IMR-90 (cell line): ENCODE measurements around the gene RAPGEF5. TPM values are rescaled to one million over a fixed set of nuclear protein-coding genes. Genes with fewer than 3 reads are reported as not detected.

Experiments used
- ATAC-seq: fragments of 200-7000 bp; cut with Tn5 transposase; 2 replicates; pipeline ENCODE4 v1.9.1; 2020; ENCODE audit warnings: low read depth, mild to moderate bottlenecking, moderate library complexity
- BruUV-seq: library from RNA; stranded (reverse); fragments of 400-500 nt; replicated peaks from 2 replicates; lab custom pipeline; 2021; lab: Mats Ljungman, UMichigan
- CTCF ChIA-PET: fragments of 300-600 bp; formaldehyde crosslinking; extraction: SDS; loops from one replicate; lab custom pipeline; 2021; ENCODE audit warnings: antibody characterized with exemption; lab: Yijun Ruan, JAX
- POLR2A ChIA-PET: fragments of 300-600 bp; sonication (Branson Sonifier 250); formaldehyde crosslinking; loops from one replicate; lab custom pipeline; 2022; ENCODE audit warnings: antibody characterized with exemption; ENCODE audit not compliant: unreplicated experiment; lab: Charles Lee
- DNase-seq: peaks from one replicate; pipeline ENCODE4 v3.0.0; 2013
- H2AFZ ChIP-seq: replicated peaks from 2 replicates; pipeline ENCODE3; 2013; ENCODE audit warnings: low read length, mild to moderate bottlenecking; ENCODE audit not compliant: poor library complexity
- H2AK5ac ChIP-seq: 2 replicates; pipeline ENCODE4 v1.6.1; 2013; ENCODE audit warnings: low read depth, low read length, inconsistent platforms
- H2AK9ac ChIP-seq: replicated peaks from 2 replicates; pipeline ENCODE3; 2013; ENCODE audit warnings: mild to moderate bottlenecking, low read depth, low read length, moderate library complexity; ENCODE audit not compliant: poor library complexity
- H2BK120ac ChIP-seq: 2 replicates; pipeline ENCODE4 v1.6.1; 2013; ENCODE audit warnings: low read depth, low read length, inconsistent platforms
- H2BK15ac ChIP-seq: 3 replicates; pipeline ENCODE4 v1.6.1; 2013; ENCODE audit warnings: low read depth, low read length, inconsistent platforms
- H2BK20ac ChIP-seq: 2 replicates; pipeline ENCODE4 v1.6.1; 2013; ENCODE audit warnings: low read depth, mild to moderate bottlenecking, inconsistent platforms, low read length, moderate library complexity
- H2BK5ac ChIP-seq: 2 replicates; pipeline ENCODE4 v1.6.1; 2013; ENCODE audit warnings: mild to moderate bottlenecking, low read depth, low read length, inconsistent platforms; ENCODE audit not compliant: poor library complexity, severe bottlenecking
- H3K14ac ChIP-seq: replicated peaks from 2 replicates; pipeline ENCODE4 v1.6.1; 2013; ENCODE audit warnings: low read depth, low read length, inconsistent platforms
- H3K18ac ChIP-seq: 2 replicates; pipeline ENCODE4 v1.6.1; 2013; ENCODE audit warnings: low read depth, low read length, control low read depth
- H3K23ac ChIP-seq: 2 replicates; pipeline ENCODE4 v1.6.1; 2013; ENCODE audit warnings: low read depth, low read length, inconsistent platforms
- H3K27ac ChIP-seq: 2 replicates; pipeline ENCODE4 v1.5.1; 2013; ENCODE audit warnings: mild to moderate bottlenecking, control low read depth, low read length; ENCODE audit not compliant: insufficient read depth
- H3K27me3 ChIP-seq: 2 replicates; pipeline ENCODE4 v1.6.1; 2013; ENCODE audit warnings: low read length; ENCODE audit not compliant: control insufficient read depth, insufficient read depth
- H3K36me3 ChIP-seq: 2 replicates; pipeline ENCODE4 v1.6.1; 2013; ENCODE audit warnings: low read length, mixed read lengths; ENCODE audit not compliant: control insufficient read depth, insufficient read depth
- H3K4ac ChIP-seq: 2 replicates; pipeline ENCODE4 v1.6.1; 2013; ENCODE audit warnings: low read depth, low read length, inconsistent platforms
- H3K4me1 ChIP-seq: 2 replicates; pipeline ENCODE4 v1.6.1; 2013; ENCODE audit warnings: low read length, mixed read lengths; ENCODE audit not compliant: control insufficient read depth, insufficient read depth
- H3K4me2 ChIP-seq: 2 replicates; pipeline ENCODE4 v1.6.1; 2013; ENCODE audit warnings: low read depth, mild to moderate bottlenecking, control low read depth, low read length, moderate library complexity
- H3K4me3 ChIP-seq: 2 replicates; pipeline ENCODE4 v1.5.1; 2013; ENCODE audit warnings: low read depth, mild to moderate bottlenecking, control low read depth, low read length, moderate library complexity; ENCODE audit not compliant: insufficient read depth
- H3K56ac ChIP-seq: 2 replicates; pipeline ENCODE4 v1.6.1; 2013; ENCODE audit warnings: low read length, inconsistent platforms; ENCODE audit not compliant: insufficient read depth; ENCODE audit errors: extremely low read depth
- H3K79me1 ChIP-seq, 2 experiments: 2 replicates each; pipeline ENCODE4 v1.6.1; 2013; ENCODE audit warnings: low read length in 2 of 2, inconsistent platforms in 1 of 2, low read depth in 1 of 2
- H3K9ac ChIP-seq: 2 replicates; pipeline ENCODE4 v1.6.1; 2013; ENCODE audit warnings: low read depth, low read length, control low read depth
- H3K9me1 ChIP-seq: 2 replicates; pipeline ENCODE4 v1.6.1; 2013; ENCODE audit warnings: low read length, inconsistent platforms; ENCODE audit not compliant: insufficient read depth
- H3K9me3 ChIP-seq: 2 replicates; pipeline ENCODE4 v1.6.1; 2013; ENCODE audit warnings: low read length; ENCODE audit not compliant: control insufficient read depth, insufficient read depth
- H4K20me1 ChIP-seq: 2 replicates; pipeline ENCODE4 v1.6.1; 2013; ENCODE audit warnings: low read length, inconsistent platforms; ENCODE audit not compliant: insufficient read depth
- H4K5ac ChIP-seq: 2 replicates; pipeline ENCODE4 v1.6.1; 2013; ENCODE audit warnings: mild to moderate bottlenecking, low read depth, low read length, control low read depth
- H4K8ac ChIP-seq, 2 experiments: 2 replicates each; pipeline ENCODE4 v1.6.1; 2013; ENCODE audit warnings: low read depth in 2 of 2, low read length in 2 of 2, control low read depth in 1 of 2, inconsistent platforms in 1 of 2
- H4K91ac ChIP-seq: 2 replicates; pipeline ENCODE4 v1.6.1; 2013; ENCODE audit warnings: low read depth, low read length, inconsistent platforms; ENCODE audit not compliant: insufficient read depth
- BHLHE40 ChIP-seq: fragments of 150-350 bp; IDR thresholded peaks from 2 replicates; pipeline ENCODE4 v1.6.1; 2016; ENCODE audit warnings: mild to moderate bottlenecking, low read depth, low read length
- CEBPB ChIP-seq: IDR thresholded peaks from 2 replicates; pipeline ENCODE4 v1.6.1; 2012; ENCODE audit warnings: low read depth, low read length, improper control_type of control experiment
- CHD1 ChIP-seq: IDR thresholded peaks from 2 replicates; pipeline ENCODE4 v1.6.1; 2012; ENCODE audit warnings: low read depth, low read length, improper control_type of control experiment
- MAFK ChIP-seq: IDR thresholded peaks from 2 replicates; pipeline ENCODE4 v1.6.1; 2012; ENCODE audit warnings: low read depth, low read length, improper control_type of control experiment
- MAZ ChIP-seq: IDR thresholded peaks from 2 replicates; pipeline ENCODE4 v1.6.1; 2012; ENCODE audit warnings: low read depth, mild to moderate bottlenecking, low read length, improper control_type of control experiment, moderate library complexity, borderline replicate concordance
- NFE2L2 ChIP-seq: fragments of 150-350 bp; IDR thresholded peaks from 2 replicates; pipeline ENCODE4 v1.6.1; 2016; ENCODE audit warnings: low read depth, mild to moderate bottlenecking, low read length
- RCOR1 ChIP-seq: IDR thresholded peaks from 2 replicates; pipeline ENCODE4 v1.6.1; 2012; ENCODE audit warnings: mild to moderate bottlenecking, low read length, improper control_type of control experiment; ENCODE audit not compliant: insufficient replicate concordance
- RFX5 ChIP-seq: IDR thresholded peaks from 2 replicates; pipeline ENCODE4 v1.8.0; 2012; ENCODE audit warnings: low read depth, mild to moderate bottlenecking, low read length, moderate library complexity
- WGBS, 2 experiments: methylation state at CpG; one replicate each; pipeline versions ENCODE4 v1.1.5 to v1.1.7; 2013; ENCODE audit warnings: missing lambda C conversion rate in 2 of 2; ENCODE audit not compliant: insufficient read length in 1 of 2; ENCODE audit errors: extremely low coverage in 2 of 2; 5-methylcytosine and 5-hydroxymethylcytosine counted together
- dilution Hi-C: fragments of 300-500 bp; cut with HindIII; formaldehyde crosslinking; loops from one replicate; pipeline ENCODE4 v1.14.3; 2018; ENCODE audit warnings: low sequenced_read_pairs; ENCODE audit not compliant: unreplicated experiment
- in situ Hi-C: fragments of 300-500 bp; cut with MboI; formaldehyde crosslinking; loops from 3 replicates; pipeline ENCODE4 v1.14.3; 2019; ENCODE audit warnings: low sequenced_read_pairs, inconsistent platforms, mixed read lengths
- intact Hi-C: fragments of 100-400 bp; cut with micrococcal nuclease; formaldehyde crosslinking; loops from 2 replicates; pipeline ENCODE4 v1.10.0; 2022
- polyA plus RNA-seq, 3 experiments: library from polyadenylated mRNA; depleted of rRNA; stranded (reverse); fragments of >200 nt; gene quantifications; 2 replicates each; pipeline ENCODE4 v1.2.3, GENCODE V29; 2012; ENCODE audit warnings: low replicate concordance in 1 of 3
- total RNA-seq: library from RNA; depleted of rRNA; stranded (reverse); fragments of >200 nt; gene quantifications from 2 replicates; pipeline ENCODE4 v1.2.3, GENCODE V29; 2012
- TF ChIP-seq, protein P1 (sequence below): fragments of 150-350 bp; IDR thresholded peaks from 2 replicates; pipeline ENCODE4 v1.6.1; 2016; ENCODE audit warnings: low read depth, mild to moderate bottlenecking, low read length, moderate library complexity, borderline replicate concordance
- TF ChIP-seq, protein P2 (sequence below): conservative IDR thresholded peaks from 2 replicates; pipeline ENCODE4 v1.5.1; 2012; ENCODE audit warnings: mild to moderate bottlenecking, low read depth, low read length, improper control_type of control experiment

The RAPGEF5 gene
- total and polyA plus RNA-seq, 2 of the 4 experiments (the other 2 are of a cell fraction), result 0.05 to 0.18 TPM

DNA sequence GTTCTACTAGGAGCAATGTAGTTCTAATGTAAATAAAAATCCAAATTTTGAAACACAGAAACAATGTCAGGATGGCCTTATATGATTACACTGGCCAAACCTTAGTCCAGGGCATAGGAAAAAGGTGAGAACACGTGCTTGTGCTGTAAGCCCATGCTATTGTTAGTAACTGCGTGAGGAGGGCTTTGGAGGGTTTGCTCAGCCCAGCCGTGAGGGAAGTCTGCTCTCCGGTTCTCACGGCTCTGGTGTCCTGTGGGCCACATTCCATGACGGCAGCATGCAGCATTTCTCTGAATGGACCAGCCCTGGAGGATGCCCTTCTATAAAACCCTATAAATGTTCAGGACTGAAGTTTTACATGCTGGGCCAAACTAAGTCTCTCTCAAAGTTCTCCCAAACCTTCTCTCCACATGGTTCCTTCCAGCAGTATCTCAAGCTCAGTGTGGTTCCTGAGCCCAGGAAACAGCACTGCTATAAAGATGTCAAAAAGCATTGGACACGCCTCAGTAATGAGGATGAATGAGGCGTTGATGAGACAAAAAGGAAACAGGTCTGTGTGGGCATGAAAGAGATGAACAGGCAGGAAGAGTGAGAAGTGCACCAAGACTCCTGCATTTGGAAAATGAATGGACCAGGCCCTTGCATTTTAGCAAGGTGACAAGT is 236.4 kb downstream of the RAPGEF5 start:
- Histone ChIP-seq H3K23ac (no peak overlapping the region), H4K91ac (no peak overlapping the region), H3K9me1 (no peaks in the 10 kb centered on the region), H4K5ac (no peak overlapping the region), H4K20me1 (no peaks in the 10 kb centered on the region), H3K27me3 (peaks cover 10% of the 10 kb centered on the region), H2BK120ac (no peak overlapping the region), H2AFZ (no peak overlapping the region), H3K18ac (no peak overlapping the region), H2BK5ac (no peak overlapping the region), H2BK20ac (no peak overlapping the region), H3K36me3 (no peaks in the 10 kb centered on the region), H3K4me1 (peaks cover 2% of the 10 kb centered on the region; the same call in 1 of the 2 replicates), H2AK9ac (no peak overlapping the region), H3K9me3 (no peaks in the 10 kb centered on the region; the same call in 1 of the 2 replicates), H3K56ac (no peak overlapping the region), H3K4me3 (no peak overlapping the region), H3K4ac (no peak overlapping the region), H3K27ac (no peak overlapping the region), H4K8ac (no peak overlapping the region), H3K4me2 (no peak overlapping the region), H3K14ac (no peak overlapping the region), H3K79me1 (no peaks in the 10 kb centered on the region), H2AK5ac (no peak overlapping the region), H2BK15ac (no peak overlapping the region), H3K9ac (no peak overlapping the region)
- TF ChIP-seq NFE2L2 (no peak), CHD1 (no peak), RCOR1 (no peak), RFX5 (no peak), MAZ (no peak), BHLHE40 (no peak), MAFK (no peak), CEBPB (no peak)
- TF ChIP-seq, protein P1, sequence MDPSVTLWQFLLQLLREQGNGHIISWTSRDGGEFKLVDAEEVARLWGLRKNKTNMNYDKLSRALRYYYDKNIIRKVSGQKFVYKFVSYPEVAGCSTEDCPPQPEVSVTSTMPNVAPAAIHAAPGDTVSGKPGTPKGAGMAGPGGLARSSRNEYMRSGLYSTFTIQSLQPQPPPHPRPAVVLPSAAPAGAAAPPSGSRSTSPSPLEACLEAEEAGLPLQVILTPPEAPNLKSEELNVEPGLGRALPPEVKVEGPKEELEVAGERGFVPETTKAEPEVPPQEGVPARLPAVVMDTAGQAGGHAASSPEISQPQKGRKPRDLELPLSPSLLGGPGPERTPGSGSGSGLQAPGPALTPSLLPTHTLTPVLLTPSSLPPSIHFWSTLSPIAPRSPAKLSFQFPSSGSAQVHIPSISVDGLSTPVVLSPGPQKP, result no peak
- TF ChIP-seq, protein P2, sequence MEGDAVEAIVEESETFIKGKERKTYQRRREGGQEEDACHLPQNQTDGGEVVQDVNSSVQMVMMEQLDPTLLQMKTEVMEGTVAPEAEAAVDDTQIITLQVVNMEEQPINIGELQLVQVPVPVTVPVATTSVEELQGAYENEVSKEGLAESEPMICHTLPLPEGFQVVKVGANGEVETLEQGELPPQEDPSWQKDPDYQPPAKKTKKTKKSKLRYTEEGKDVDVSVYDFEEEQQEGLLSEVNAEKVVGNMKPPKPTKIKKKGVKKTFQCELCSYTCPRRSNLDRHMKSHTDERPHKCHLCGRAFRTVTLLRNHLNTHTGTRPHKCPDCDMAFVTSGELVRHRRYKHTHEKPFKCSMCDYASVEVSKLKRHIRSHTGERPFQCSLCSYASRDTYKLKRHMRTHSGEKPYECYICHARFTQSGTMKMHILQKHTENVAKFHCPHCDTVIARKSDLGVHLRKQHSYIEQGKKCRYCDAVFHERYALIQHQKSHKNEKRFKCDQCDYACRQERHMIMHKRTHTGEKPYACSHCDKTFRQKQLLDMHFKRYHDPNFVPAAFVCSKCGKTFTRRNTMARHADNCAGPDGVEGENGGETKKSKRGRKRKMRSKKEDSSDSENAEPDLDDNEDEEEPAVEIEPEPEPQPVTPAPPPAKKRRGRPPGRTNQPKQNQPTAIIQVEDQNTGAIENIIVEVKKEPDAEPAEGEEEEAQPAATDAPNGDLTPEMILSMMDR, result no peak
- no TSS peak for BruUV-seq
- ChIA-PET POLR2A (no interaction called here), CTCF (interaction anchor here (1.1 kb wide), 1 partner anchor 10 kb away, joined by 5 read pairs; no protein-coding TSS in a partner anchor)
- in situ Hi-C loops, result loop anchor here (25.0 kb wide), 1 partner anchor 942 kb away; no protein-coding TSS in a partner anchor
- intact Hi-C loops, result no loop called here
- dilution Hi-C loops, result loop anchor here (25.0 kb wide), 1 partner anchor 367 kb away; no protein-coding TSS in a partner anchor
- WGBS, 2 experiments, result 63% methylated on average over 2 of the region's 8 CpGs; no CpG with 5 or more reads in 1 of the 2 experiments
- DNase-seq (no peak), ATAC-seq (no peak)
